Adipocyte (in vitro differentiated cells): ENCODE measurements around the gene SMAD2.

Source experiments
- DNase-seq: peaks from one replicate; pipeline ENCODE4 v3.0.0-alpha.2; 2015; ENCODE audit warnings: low read depth
- H3K27me3 ChIP-seq: replicated peaks from 2 replicates; pipeline ENCODE4 v1.7.0; 2013; ENCODE audit warnings: mild to moderate bottlenecking, low read length, moderate library complexity; ENCODE audit not compliant: control insufficient read depth, insufficient read depth
- H3K36me3 ChIP-seq: 2 replicates; pipeline ENCODE4 v1.7.0; 2013; ENCODE audit warnings: low read length, mild to moderate bottlenecking, moderate library complexity; ENCODE audit not compliant: control insufficient read depth, insufficient read depth, severe bottlenecking
- H3K4me1 ChIP-seq: 2 replicates; pipeline ENCODE4 v1.7.0; 2013; ENCODE audit warnings: mild to moderate bottlenecking, low read length, moderate library complexity; ENCODE audit not compliant: control insufficient read depth, insufficient read depth
- H3K4me3 ChIP-seq: 2 replicates; pipeline ENCODE4 v1.7.0; 2013; ENCODE audit warnings: mild to moderate bottlenecking, low read length, moderate library complexity
- H3K9ac ChIP-seq: 2 replicates; pipeline ENCODE4 v1.7.0; 2013; ENCODE audit warnings: mild to moderate bottlenecking, low read length, moderate library complexity
- H3K9me3 ChIP-seq: 2 replicates; pipeline ENCODE4 v1.7.0; 2013; ENCODE audit warnings: mild to moderate bottlenecking, low read length, moderate library complexity; ENCODE audit not compliant: control insufficient read depth

Gene SMAD2

DNA sequence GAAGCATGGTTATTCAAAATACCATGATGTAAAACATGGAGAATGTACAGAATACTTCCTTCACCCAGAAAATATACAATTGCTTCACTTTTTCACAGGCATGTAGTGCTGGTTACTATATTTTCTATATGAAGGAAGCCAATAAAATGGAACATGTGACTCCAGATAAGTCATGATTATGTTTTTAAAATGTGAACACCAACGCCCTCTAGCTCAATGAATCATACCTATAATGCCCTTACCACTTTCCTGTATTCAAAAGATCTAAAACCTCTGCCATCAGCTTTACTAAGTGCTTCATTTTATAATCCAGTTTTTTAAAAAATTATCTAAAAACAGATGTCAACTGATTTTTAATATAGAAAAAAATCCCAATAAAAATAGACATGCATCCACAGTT, 59.9 kb downstream of the SMAD2 start:
- Histone ChIP-seq H3K4me3 (no peak overlapping the region), H3K9ac (no peak overlapping the region), H3K27me3 (no peaks in the 10 kb centered on the region), H3K4me1 (peaks cover 32% of the 10 kb centered on the region), H3K9me3 (no peaks in the 10 kb centered on the region), H3K36me3 (peaks cover 30% of the 10 kb centered on the region)
- DNase-seq: no peak

DNA sequence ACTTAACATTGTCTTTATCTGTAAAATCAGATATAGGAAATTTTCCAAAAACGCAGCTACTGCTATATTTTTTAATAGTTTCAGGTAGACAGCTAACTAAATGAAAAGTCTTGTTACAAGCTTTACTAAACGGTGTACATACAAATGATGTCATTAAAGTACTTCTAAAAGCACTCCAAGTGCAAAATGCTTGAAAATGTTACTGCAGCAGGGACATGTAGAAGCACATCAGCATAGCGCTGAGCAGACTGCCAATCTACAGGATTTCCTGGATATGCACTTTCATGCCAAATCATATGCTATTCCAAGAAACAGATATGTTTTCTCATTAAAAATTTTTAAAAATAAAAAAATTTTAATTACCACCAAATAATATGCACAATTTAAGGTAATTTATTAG, 61.7 kb downstream of the SMAD2 start:
- H3K9me3 ChIP-seq: no peaks in the 10 kb centered on the region
- peaks cover 43% of the 10 kb centered on the region for H3K36me3 ChIP-seq
- peaks cover 18% of the 10 kb centered on the region for H3K4me1 ChIP-seq
- H3K9ac ChIP-seq: no peak overlapping the region
- no peak for DNase-seq
- no peaks in the 10 kb centered on the region for H3K27me3 ChIP-seq
- no peak overlapping the region for H3K4me3 ChIP-seq

- peaks cover 53% of the 10 kb centered on the region for H3K36me3 ChIP-seq
Observed at GRCh38 chr18:47865183-47865582, 65.3 kb downstream of the SMAD2 start.

DNA sequence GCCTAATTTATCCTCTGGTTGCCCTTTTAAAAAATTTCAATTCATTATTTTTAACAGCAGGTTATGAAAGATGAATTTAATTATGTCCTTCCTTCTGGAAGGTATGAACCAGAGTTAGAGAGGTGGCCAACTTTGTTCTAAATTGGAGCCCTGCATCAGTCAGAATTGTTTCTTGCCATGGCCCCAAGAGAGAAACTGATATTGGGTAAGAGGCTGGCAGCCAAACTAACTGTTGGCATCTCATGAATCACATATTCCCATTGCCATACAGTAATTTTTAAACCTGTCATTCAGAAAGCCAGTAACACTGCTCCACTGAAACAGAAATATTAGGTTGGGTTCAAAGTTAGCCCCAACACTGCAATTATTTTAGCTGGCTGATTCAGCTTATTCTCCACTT, 67.4 kb downstream of the SMAD2 start:
- Histone ChIP-seq H3K4me3 (no peak overlapping the region), H3K4me1 (peaks cover 13% of the 10 kb centered on the region), H3K9ac (no peak overlapping the region), H3K9me3 (peaks cover 13% of the 10 kb centered on the region), H3K36me3 (peaks cover 60% of the 10 kb centered on the region), H3K27me3 (no peaks in the 10 kb centered on the region)
- peak; percentile 29 for DNase-seq

More at GRCh38 chr18:47865183-47865582, 65.3 kb downstream of the SMAD2 start:
- H3K9me3 ChIP-seq: no peaks in the 10 kb centered on the region
- DNase-seq: no peak
- H3K4me3 ChIP-seq: no peak overlapping the region
- no peaks in the 10 kb centered on the region for H3K27me3 ChIP-seq
- H3K9ac ChIP-seq: no peak overlapping the region
- peaks cover 13% of the 10 kb centered on the region for H3K4me1 ChIP-seq

DNA sequence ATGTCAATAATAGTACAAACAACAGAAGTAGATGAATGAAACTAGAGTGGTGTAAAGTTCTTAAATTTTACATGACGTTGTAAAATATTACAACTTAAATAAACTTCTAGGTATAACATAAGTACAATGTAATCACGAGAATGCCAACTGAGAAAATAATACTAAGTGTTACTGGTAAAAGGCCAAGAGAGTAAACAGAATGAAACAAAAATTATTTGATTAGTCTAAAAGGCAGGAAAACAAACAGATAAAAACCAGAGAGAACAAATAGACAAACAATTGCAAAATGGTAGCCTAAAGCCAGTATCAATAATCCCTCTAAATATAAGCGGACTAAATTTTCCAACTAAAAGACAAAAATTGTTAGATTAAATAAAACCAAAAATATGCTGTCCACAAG, 71.9 kb downstream of the SMAD2 start:
- Histone ChIP-seq H3K9ac (no peak overlapping the region), H3K36me3 (peaks cover 64% of the 10 kb centered on the region), H3K27me3 (no peaks in the 10 kb centered on the region), H3K4me3 (peak overlapping the region; percentile 21), H3K4me1 (peaks cover 12% of the 10 kb centered on the region), H3K9me3 (peaks cover 36% of the 10 kb centered on the region)
- no peak for DNase-seq

DNA sequence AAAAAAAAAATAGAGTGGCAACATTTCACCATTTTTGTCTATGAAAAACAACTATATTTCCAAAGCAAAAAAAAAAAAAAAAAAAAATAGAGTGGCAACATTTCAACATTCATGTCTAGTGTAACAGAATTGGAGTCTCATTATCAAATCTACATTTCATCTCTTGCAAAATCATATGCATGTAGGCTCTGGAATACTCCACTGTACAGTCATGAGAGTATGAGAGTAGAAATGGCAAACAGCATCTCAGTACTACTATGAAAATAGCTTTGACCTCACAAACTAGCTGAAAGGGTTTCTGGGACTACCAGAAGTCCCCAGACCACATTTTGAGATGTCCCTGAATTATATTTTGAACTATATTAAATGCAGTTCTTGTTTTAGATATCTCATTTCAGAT, 82.8 kb downstream of the SMAD2 start:
- no peaks in the 10 kb centered on the region for H3K27me3 ChIP-seq
- no peaks in the 10 kb centered on the region for H3K9me3 ChIP-seq
- no peak overlapping the region for H3K4me3 ChIP-seq
- H3K36me3 ChIP-seq: peaks cover 47% of the 10 kb centered on the region
- H3K9ac ChIP-seq: no peak overlapping the region
- DNase-seq: peak; percentile 72
- peaks cover 4% of the 10 kb centered on the region for H3K4me1 ChIP-seq

GRCh38 chr18:47846431-47846830, 84.0 kb downstream of the SMAD2 start:
- Histone ChIP-seq H3K27me3 (no peaks in the 10 kb centered on the region), H3K36me3 (peaks cover 56% of the 10 kb centered on the region), H3K9me3 (no peaks in the 10 kb centered on the region), H3K4me3 (no peak overlapping the region), H3K4me1 (peaks cover 4% of the 10 kb centered on the region), H3K9ac (no peak overlapping the region)
- DNase-seq: no peak

- Histone ChIP-seq H3K4me3 (no peak overlapping the region), H3K9me3 (no peaks in the 10 kb centered on the region), H3K27me3 (no peaks in the 10 kb centered on the region), H3K36me3 (peaks cover 70% of the 10 kb centered on the region), H3K9ac (no peak overlapping the region), H3K4me1 (peaks cover 4% of the 10 kb centered on the region)
- no peak for DNase-seq
Observed at GRCh38 chr18:47844828-47845498, 85.5 kb downstream of the SMAD2 start.

DNA sequence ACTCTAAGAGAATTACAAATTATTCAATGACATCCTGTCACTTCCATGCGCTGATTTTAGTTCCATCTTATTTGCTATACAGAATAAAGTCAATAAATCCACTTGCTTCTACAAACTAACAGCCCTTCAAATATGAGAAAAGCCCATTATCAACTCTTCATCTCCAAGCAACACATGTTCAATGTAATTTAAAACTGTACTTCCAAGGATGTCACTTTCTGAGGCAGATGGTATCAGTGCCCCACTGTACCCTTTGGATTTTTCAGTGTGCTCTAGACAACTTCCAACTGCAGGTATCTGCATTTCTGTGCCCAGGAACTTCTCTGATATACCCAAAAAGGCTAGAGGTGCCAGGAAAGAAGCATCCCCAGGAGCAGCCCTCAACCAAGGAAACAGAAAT, 87.6 kb downstream of the SMAD2 start:
- peaks cover 3% of the 10 kb centered on the region for H3K4me1 ChIP-seq
- no peak for DNase-seq
- no peak overlapping the region for H3K9ac ChIP-seq
- H3K9me3 ChIP-seq: no peaks in the 10 kb centered on the region
- no peak overlapping the region for H3K4me3 ChIP-seq
- peaks cover 79% of the 10 kb centered on the region for H3K36me3 ChIP-seq
- no peaks in the 10 kb centered on the region for H3K27me3 ChIP-seq

DNA sequence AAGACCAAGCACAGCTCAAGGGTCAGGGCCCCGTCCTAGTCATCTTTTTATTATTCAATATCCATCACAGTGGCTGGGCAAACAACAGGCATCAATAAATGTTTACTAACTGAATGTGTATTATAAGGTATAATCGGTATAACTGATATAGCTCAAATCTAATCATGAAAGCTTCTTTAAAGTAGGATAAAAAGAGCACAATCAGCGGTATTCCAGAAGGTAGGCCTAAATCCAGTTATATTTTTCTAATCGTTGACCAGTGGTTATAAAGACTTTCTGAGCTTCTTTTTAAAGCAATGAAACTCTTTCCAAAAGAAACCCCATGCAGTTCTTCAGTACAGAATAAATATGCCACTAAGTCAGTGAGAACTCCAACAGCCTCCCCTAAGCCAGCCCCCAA, 92.1 kb downstream of the SMAD2 start:
- Histone ChIP-seq H3K4me1 (no peaks in the 10 kb centered on the region), H3K36me3 (peaks cover 75% of the 10 kb centered on the region), H3K9ac (no peak overlapping the region), H3K27me3 (no peaks in the 10 kb centered on the region), H3K4me3 (no peak overlapping the region), H3K9me3 (no peaks in the 10 kb centered on the region)
- DNase-seq: no peak

DNA sequence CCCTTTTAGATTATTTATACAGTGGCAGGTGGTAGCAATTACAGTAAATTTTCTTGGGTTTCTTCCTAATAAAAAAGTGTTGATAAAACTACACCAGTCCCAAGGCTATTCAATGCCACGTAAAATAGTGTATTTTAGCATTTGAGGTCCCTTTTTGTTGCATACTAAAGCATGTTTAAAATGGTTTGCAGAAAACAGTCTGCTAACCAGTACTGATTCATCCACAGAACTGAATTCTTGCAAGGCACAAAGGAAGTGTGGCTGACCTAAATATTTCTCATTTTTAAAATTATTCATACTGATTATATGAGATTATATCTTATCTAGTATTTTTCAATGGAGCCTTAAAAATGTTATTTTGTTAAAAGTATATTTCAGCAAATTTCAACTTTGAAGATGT, 98.1 kb downstream of the SMAD2 start:
- H3K9ac ChIP-seq: no peak overlapping the region
- DNase-seq: peak; percentile 52
- no peaks in the 10 kb centered on the region for H3K9me3 ChIP-seq
- H3K4me1 ChIP-seq: peaks cover 12% of the 10 kb centered on the region
- H3K27me3 ChIP-seq: no peaks in the 10 kb centered on the region
- H3K4me3 ChIP-seq: no peak overlapping the region
- peaks cover 32% of the 10 kb centered on the region for H3K36me3 ChIP-seq

DNA sequence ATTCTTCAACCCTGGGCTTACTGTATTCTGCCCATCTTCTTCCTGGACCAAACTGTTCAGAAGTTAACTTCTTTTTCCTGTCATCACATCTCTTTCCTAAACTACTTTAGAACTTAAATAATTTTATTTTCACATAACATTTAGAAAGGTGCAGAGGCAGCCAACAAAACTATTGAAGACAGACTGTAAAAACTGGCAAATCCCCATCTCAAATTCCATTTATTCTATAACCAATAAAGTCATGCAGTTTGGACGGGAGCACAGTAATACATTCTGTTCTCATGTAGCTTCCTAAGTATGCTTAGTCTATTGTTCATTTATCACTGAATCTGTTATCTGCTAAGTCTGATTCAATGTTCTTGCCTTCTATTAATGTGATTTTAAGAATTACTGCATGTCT, 99.1 kb downstream of the SMAD2 start:
- H3K4me1 ChIP-seq: peaks cover 12% of the 10 kb centered on the region
- DNase-seq: no peak
- no peaks in the 10 kb centered on the region for H3K9me3 ChIP-seq
- H3K4me3 ChIP-seq: no peak overlapping the region
- no peak overlapping the region for H3K9ac ChIP-seq
- no peaks in the 10 kb centered on the region for H3K27me3 ChIP-seq
- H3K36me3 ChIP-seq: peaks cover 26% of the 10 kb centered on the region
